Measurements from ENCODE around the gene FNIP1.

- TF ChIP-seq CTCF (IDR thresholded peaks at IDR 0.05): no peak
- no peak for TF ChIP-seq EP300 (IDR thresholded peaks at IDR 0.05; ENCODE audit: low read depth)
- no peak for TF ChIP-seq POLR2A (IDR thresholded peaks at IDR 0.05)
- no peak for TF ChIP-seq POLR2AphosphoS5 (IDR thresholded peaks at IDR 0.05)
These were observed 157.7 kb downstream of the FNIP1 start for GRCh38 chr5:131639148-131639547.

Measured in transverse colon (tissue), 4 donors.